Right lobe of liver (tissue), 4 donors: ENCODE results near the gene ERFL.

Experiments
- CTCF ChIP-seq, 4 donors: fragments of 200-600 bp in 3 of 4; fragments of 450-650 bp in 1 of 4; IDR thresholded peaks; one replicate each; pipeline versions ENCODE4 v1.5.1 to v1.8.0; 2016 to 2022; ENCODE audit warnings: antibody characterized with exemption in 4 of 4, mild to moderate bottlenecking in 2 of 4
- POLR2A ChIP-seq: fragments of 450-650 bp; IDR thresholded peaks from one replicate; pipeline ENCODE4 v1.6.1; 2017; ENCODE audit warnings: antibody characterized with exemption, mild to moderate bottlenecking
- donor health status: DM: no; HTN: no; CAD: no.
- donor health status: DM: no; HTN: no; CAD: no.
- donor health status: DM: no; HTN: yes; CAD: no.

DNA sequence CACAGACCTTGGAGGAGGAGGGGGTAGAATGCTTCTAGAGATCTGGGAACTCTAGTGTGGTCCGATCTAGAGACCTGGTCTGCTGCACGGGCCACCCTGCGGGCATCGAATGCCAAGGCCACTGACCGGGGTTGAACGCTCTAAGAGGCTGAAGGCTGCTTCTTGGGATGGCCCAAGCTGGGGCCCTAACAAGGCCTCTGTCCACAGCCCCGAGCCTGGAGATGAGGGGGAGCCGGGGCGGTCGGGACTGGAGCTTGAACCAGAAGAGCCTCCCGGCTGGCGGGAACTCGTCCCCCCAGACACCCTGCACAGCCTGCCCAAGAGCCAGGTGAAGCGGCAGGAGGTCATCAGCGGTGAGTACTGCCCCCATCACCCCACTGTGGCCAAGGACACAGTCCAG lies 30.0 kb downstream of the ERFL start:
- TF ChIP-seq CTCF (IDR thresholded peaks at IDR 0.05) (no peak), POLR2A (no peak)
